Measurements from ENCODE around the gene RACGAP1. TPM values are rescaled to one million over a fixed set of nuclear protein-coding genes. Genes with fewer than 3 reads are reported as not detected.

RACGAP1 gene
- total RNA-seq, result 10 to 100 TPM; 16.0 to 45.5 (median 34.4) TPM
- long read RNA-seq, donor 1, partial matches to known transcripts, result 0 of 4 reads
- long read RNA-seq, donor 1, other reads (novel, unspliced or antisense), result 1 of 4 reads
- long read RNA-seq, donor 2, partial matches to known transcripts, result 0 of 6 reads
- long read RNA-seq, donor 2, other reads (novel, unspliced or antisense), result 2 of 6 reads

GRCh38 chr12:50025187-50026059, at the start of gene RACGAP1:
Gene RACGAP1, minus strand, starts transcription at chr12:50025494. Its CDS starts 8,779 bp downstream, at chr12:50016715.
- peak; percentile 99 for ATAC-seq
- H3K9me3 ChIP-seq, result no peaks in the 10 kb centered on the region
- no peak for TF ChIP-seq CTCF (IDR thresholded peaks at IDR 0.05)
- H3K36me3 ChIP-seq (ENCODE audit: low read depth), result no peaks in the 10 kb centered on the region
- peak; percentile 94 to 96 (median 96) for DNase-seq
- peaks cover 9% of the 10 kb centered on the region for H3K4me1 ChIP-seq (ENCODE audit: low read depth)
- intact Hi-C loops (cut with DNase I, micrococcal nuclease), result no loop called here
- peak within 1 kb of the TSS; percentile 38 for H3K4me3 ChIP-seq

GRCh38 chr12:50073712-50074111, 48.4 kb upstream of the RACGAP1 start:
- intact Hi-C loops (cut with DNase I, micrococcal nuclease), result loop anchor here (5.0 to 10.0 kb wide), 2 partner anchors 101 to 106 kb away; no protein-coding TSS in a partner anchor
- no peaks in the 10 kb centered on the region for H3K36me3 ChIP-seq (ENCODE audit: low read depth)

GRCh38 chr12:50073206-50073605, 47.9 kb upstream of the RACGAP1 start:
- no peak for TF ChIP-seq CTCF (IDR thresholded peaks at IDR 0.05)
- no peak for ATAC-seq
- DNase-seq, result no peak
- Histone ChIP-seq H3K4me3 (no peak overlapping the region), H3K4me1 (ENCODE audit: low read depth) (peaks cover 14% of the 10 kb centered on the region), H3K36me3 (ENCODE audit: low read depth) (no peaks in the 10 kb centered on the region), H3K9me3 (no peaks in the 10 kb centered on the region)
- intact Hi-C loops (cut with DNase I, micrococcal nuclease), result loop anchor here (5.0 to 10.0 kb wide), 2 partner anchors 102 to 106 kb away; no protein-coding TSS in a partner anchor

More at GRCh38 chr12:50073712-50074111, 48.4 kb upstream of the RACGAP1 start:
- DNase-seq (no peak), ATAC-seq (no peak)
- no peak for TF ChIP-seq CTCF (IDR thresholded peaks at IDR 0.05)
- H3K4me1 ChIP-seq (ENCODE audit: low read depth), result peaks cover 14% of the 10 kb centered on the region
- no peak overlapping the region for H3K4me3 ChIP-seq
- H3K9me3 ChIP-seq, result no peaks in the 10 kb centered on the region

GRCh38 chr12:50072198-50072907, 47.1 kb upstream of the RACGAP1 start:
- Histone ChIP-seq H3K4me1 (ENCODE audit: low read depth) (peaks cover 14% of the 10 kb centered on the region), H3K9me3 (no peaks in the 10 kb centered on the region), H3K4me3 (no peak overlapping the region), H3K36me3 (ENCODE audit: low read depth) (no peaks in the 10 kb centered on the region)
- no peak for DNase-seq
- ATAC-seq, result no peak
- intact Hi-C loops (cut with DNase I, micrococcal nuclease), result loop anchor here (5.0 to 10.0 kb wide), 2 partner anchors 102 to 105 kb away; no protein-coding TSS in a partner anchor
- TF ChIP-seq CTCF (IDR thresholded peaks at IDR 0.05), result no peak

GRCh38 chr12:50070314-50071060, 45.2 kb upstream of the RACGAP1 start:
- H3K4me1 ChIP-seq (ENCODE audit: low read depth), result peaks cover 9% of the 10 kb centered on the region
- DNase-seq (peak; percentile 68 to 83 (median 82)), ATAC-seq (peak; percentile 88)
- intact Hi-C loops (cut with DNase I, micrococcal nuclease), result loop anchor here (5.0 to 10.0 kb wide), 2 partner anchors 103 to 104 kb away; no protein-coding TSS in a partner anchor
- H3K9me3 ChIP-seq, result no peaks in the 10 kb centered on the region
- peak; percentile 85 for TF ChIP-seq CTCF (IDR thresholded peaks at IDR 0.05)
- no peaks in the 10 kb centered on the region for H3K36me3 ChIP-seq (ENCODE audit: low read depth)
- H3K4me3 ChIP-seq, result no peak overlapping the region
